ENCODE measurements around the gene CASK.
A peak's percentile ranks its signal among the peaks of the same experiment; 100 is the strongest.

CASK gene

GRCh38 chrX:41923211-41923977 is at the start of gene CASK:
Gene CASK (minus strand): TSS chrX:41923554. CDS start chrX:41922988, 566 bp downstream.
- peak within 1 kb of the TSS; percentile 63 for H3K4me3 ChIP-seq (ENCODE audit: low read depth, low read length)

GRCh38 chrX:41971346-41971745 is 48.0 kb upstream of the CASK start:
- H3K4me3 ChIP-seq (ENCODE audit: low read depth, low read length) = no peak overlapping the region

- no peak overlapping the region for H3K4me3 ChIP-seq (ENCODE audit: low read depth, low read length)
Measured at GRCh38 chrX:41970419-41970818, 47.1 kb upstream of the CASK start.

- no peak overlapping the region for H3K4me3 ChIP-seq (ENCODE audit: low read depth, low read length)
Measured at GRCh38 chrX:41963348-41963747, 40.0 kb upstream of the CASK start.

- no peak overlapping the region for H3K4me3 ChIP-seq (ENCODE audit: low read depth, low read length)
Measured at GRCh38 chrX:41960142-41960541, 36.8 kb upstream of the CASK start.

- no peak overlapping the region for H3K4me3 ChIP-seq (ENCODE audit: low read depth, low read length)
Measured at GRCh38 chrX:41958861-41959260, 35.5 kb upstream of the CASK start.

GRCh38 chrX:41956027-41956426 is 32.7 kb upstream of the CASK start:
- H3K4me3 ChIP-seq (ENCODE audit: low read depth, low read length) = no peak overlapping the region

- no peak overlapping the region for H3K4me3 ChIP-seq (ENCODE audit: low read depth, low read length)
Measured at GRCh38 chrX:41952102-41952501, 28.7 kb upstream of the CASK start.

- no peak overlapping the region for H3K4me3 ChIP-seq (ENCODE audit: low read depth, low read length)
Measured at GRCh38 chrX:41946989-41947612, 23.7 kb upstream of the CASK start.

GRCh38 chrX:41946235-41946634 is 22.9 kb upstream of the CASK start:
- no peak overlapping the region for H3K4me3 ChIP-seq (ENCODE audit: low read depth, low read length)

GRCh38 chrX:41935832-41936231 is 12.5 kb upstream of the CASK start:
- no peak overlapping the region for H3K4me3 ChIP-seq (ENCODE audit: low read depth, low read length)

GRCh38 chrX:41933546-41933945 is 10.2 kb upstream of the CASK start:
- H3K4me3 ChIP-seq (ENCODE audit: low read depth, low read length) = no peak overlapping the region

GRCh38 chrX:41932885-41933284 is 9.5 kb upstream of the CASK start:
- no peak overlapping the region for H3K4me3 ChIP-seq (ENCODE audit: low read depth, low read length)

GRCh38 chrX:41931591-41931990 is 8.2 kb upstream of the CASK start:
- no peak overlapping the region for H3K4me3 ChIP-seq (ENCODE audit: low read depth, low read length)

GRCh38 chrX:41923978-41924683 is 777 bp upstream of the CASK start:
- peak overlapping the region; percentile 58 for H3K4me3 ChIP-seq (ENCODE audit: low read depth, low read length)

- peak overlapping the region; percentile 63 for H3K4me3 ChIP-seq (ENCODE audit: low read depth, low read length)
Measured at GRCh38 chrX:41922431-41923151, 763 bp downstream of the CASK start.

- H3K4me3 ChIP-seq (ENCODE audit: low read depth, low read length) = peak overlapping the region; percentile 63
Measured at GRCh38 chrX:41921492-41922430, 1.6 kb downstream of the CASK start.

GRCh38 chrX:41919870-41920269 is 3.5 kb downstream of the CASK start:
- no peak overlapping the region for H3K4me3 ChIP-seq (ENCODE audit: low read depth, low read length)

- H3K4me3 ChIP-seq (ENCODE audit: low read depth, low read length) = no peak overlapping the region
Measured at GRCh38 chrX:41917517-41917916, 5.8 kb downstream of the CASK start.

- no peak overlapping the region for H3K4me3 ChIP-seq (ENCODE audit: low read depth, low read length)
Measured at GRCh38 chrX:41913476-41913875, 9.9 kb downstream of the CASK start.
